ENCODE data around the gene EXOC3L4.

Gene EXOC3L4

GRCh38 chr14:103093856-103094405, 594 bp upstream of the EXOC3L4 start:
- no peak for DNase-seq

- no peak for DNase-seq
These were observed 769 bp downstream of the EXOC3L4 start for GRCh38 chr14:103095210-103095778.

- DNase-seq = no peak
These were observed 1.9 kb downstream of the EXOC3L4 start for GRCh38 chr14:103096387-103096786.

- no peak for DNase-seq
These were observed 2.9 kb downstream of the EXOC3L4 start for GRCh38 chr14:103097244-103097993.

GRCh38 chr14:103097994-103098957, 3.8 kb downstream of the EXOC3L4 start:
- no peak for DNase-seq

- no peak for DNase-seq
These were observed 4.7 kb downstream of the EXOC3L4 start for GRCh38 chr14:103099081-103099732.

- no peak for DNase-seq
These were observed 5.3 kb downstream of the EXOC3L4 start for GRCh38 chr14:103099733-103100280.

GRCh38 chr14:103100281-103101121, 6.0 kb downstream of the EXOC3L4 start:
- DNase-seq = no peak

GRCh38 chr14:103101257-103101962, 6.9 kb downstream of the EXOC3L4 start:
- no peak for DNase-seq

GRCh38 chr14:103101963-103102688, 7.6 kb downstream of the EXOC3L4 start:
- no peak for DNase-seq

- no peak for DNase-seq
These were observed 8.2 kb downstream of the EXOC3L4 start for GRCh38 chr14:103102689-103103260.

GRCh38 chr14:103103461-103104388, 9.2 kb downstream of the EXOC3L4 start:
- peak; percentile 35 for DNase-seq

GRCh38 chr14:103104389-103104653, 9.8 kb downstream of the EXOC3L4 start:
- no peak for DNase-seq

- DNase-seq = no peak
These were observed 10.3 kb downstream of the EXOC3L4 start for GRCh38 chr14:103104654-103105452.

- DNase-seq = peak; percentile 58
These were observed 11.1 kb downstream of the EXOC3L4 start for GRCh38 chr14:103105580-103106150.

- DNase-seq = no peak
These were observed 12.9 kb downstream of the EXOC3L4 start for GRCh38 chr14:103107455-103107854.

- no peak for DNase-seq
These were observed 13.6 kb downstream of the EXOC3L4 start for GRCh38 chr14:103107941-103108748.
